Prostate gland (tissue), 2 donors: Measurements from ENCODE around the gene DSCAML1.

Experiments
- POLR2A ChIP-seq: fragments of 450-650 bp; IDR thresholded peaks from one replicate; pipeline ENCODE4 v1.6.1; 2016; ENCODE audit warnings: antibody characterized with exemption, mild to moderate bottlenecking
- POLR2AphosphoS5 ChIP-seq: sonication (generic); formaldehyde crosslinking; IDR thresholded peaks from one replicate; pipeline ENCODE4 v1.6.1; 2017; ENCODE audit warnings: antibody characterized with exemption
- TF ChIP-seq, protein P1 (sequence below), 4 experiments: fragments of 200-600 bp in 2 of 4; fragments of 450-650 bp in 2 of 4; sonication (generic) in 2 of 4; IDR thresholded peaks; 1 replicate in 3 of 4; 2 replicates in 1 of 4; pipeline ENCODE4 v1.5.1; 2016 to 2019; ENCODE audit warnings: antibody characterized with exemption in 4 of 4, mild to moderate bottlenecking in 2 of 4, moderate library complexity in 2 of 4

DNA sequence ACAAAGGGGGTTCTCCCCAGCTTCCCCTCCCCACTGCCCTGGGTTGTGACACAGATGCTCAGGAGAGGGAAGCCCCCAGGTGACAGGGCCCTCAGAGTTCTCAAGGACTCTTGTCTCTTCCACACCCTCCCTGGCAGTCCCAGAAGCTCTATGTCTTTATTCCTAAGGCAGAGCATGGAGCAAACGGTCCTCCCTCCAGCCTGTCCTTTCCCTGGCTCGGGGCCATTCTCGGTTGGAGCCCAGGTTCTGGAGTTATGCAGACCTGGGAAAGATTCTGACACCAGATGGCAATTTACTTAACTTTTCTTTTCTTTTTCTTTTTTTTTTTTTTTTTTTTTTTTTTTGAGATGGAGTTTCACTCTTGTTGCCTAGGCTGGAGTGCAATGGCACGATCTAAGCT lies 282.8 kb downstream of the DSCAML1 start:
- TF ChIP-seq, protein P1, sequence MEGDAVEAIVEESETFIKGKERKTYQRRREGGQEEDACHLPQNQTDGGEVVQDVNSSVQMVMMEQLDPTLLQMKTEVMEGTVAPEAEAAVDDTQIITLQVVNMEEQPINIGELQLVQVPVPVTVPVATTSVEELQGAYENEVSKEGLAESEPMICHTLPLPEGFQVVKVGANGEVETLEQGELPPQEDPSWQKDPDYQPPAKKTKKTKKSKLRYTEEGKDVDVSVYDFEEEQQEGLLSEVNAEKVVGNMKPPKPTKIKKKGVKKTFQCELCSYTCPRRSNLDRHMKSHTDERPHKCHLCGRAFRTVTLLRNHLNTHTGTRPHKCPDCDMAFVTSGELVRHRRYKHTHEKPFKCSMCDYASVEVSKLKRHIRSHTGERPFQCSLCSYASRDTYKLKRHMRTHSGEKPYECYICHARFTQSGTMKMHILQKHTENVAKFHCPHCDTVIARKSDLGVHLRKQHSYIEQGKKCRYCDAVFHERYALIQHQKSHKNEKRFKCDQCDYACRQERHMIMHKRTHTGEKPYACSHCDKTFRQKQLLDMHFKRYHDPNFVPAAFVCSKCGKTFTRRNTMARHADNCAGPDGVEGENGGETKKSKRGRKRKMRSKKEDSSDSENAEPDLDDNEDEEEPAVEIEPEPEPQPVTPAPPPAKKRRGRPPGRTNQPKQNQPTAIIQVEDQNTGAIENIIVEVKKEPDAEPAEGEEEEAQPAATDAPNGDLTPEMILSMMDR (IDR thresholded peaks at IDR 0.05), result no peak
- TF ChIP-seq POLR2A (no peak), POLR2AphosphoS5 (no peak)
